GM10266 (cell line): Measurements from ENCODE around the gene LRRC55.

Experiments used
- DNase-seq: peaks from one replicate; pipeline ENCODE4 v3.0.0; 2012; ENCODE audit errors: extremely low spot score
- TF ChIP-seq, protein P1 (sequence below): IDR thresholded peaks from 2 replicates; pipeline ENCODE4 v1.5.1; 2012; ENCODE audit warnings: mild to moderate bottlenecking, low read depth; ENCODE audit not compliant: control insufficient read depth, insufficient read depth; ENCODE audit errors: missing control alignments

Gene LRRC55

DNA sequence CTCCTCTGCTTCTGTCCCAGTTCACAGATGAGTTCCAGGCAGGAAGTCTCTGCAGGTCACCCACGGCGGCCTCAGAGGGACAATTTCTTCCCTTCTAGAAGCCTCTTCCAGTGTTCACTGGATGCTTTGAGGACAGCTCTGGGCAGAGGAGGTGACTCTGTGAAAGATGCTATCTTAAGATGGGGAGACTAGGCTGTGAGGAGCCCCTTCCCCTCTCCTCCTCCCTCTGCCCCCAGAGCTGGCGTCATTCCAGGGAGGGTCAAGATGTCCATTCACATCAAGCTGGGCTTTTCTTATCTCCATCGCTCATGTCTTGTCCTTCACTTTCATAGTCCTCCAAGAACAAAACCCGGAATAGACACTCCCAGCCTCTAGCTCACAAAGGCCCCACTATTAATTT lies 51.9 kb downstream of the LRRC55 start:
- TF ChIP-seq, protein P1, sequence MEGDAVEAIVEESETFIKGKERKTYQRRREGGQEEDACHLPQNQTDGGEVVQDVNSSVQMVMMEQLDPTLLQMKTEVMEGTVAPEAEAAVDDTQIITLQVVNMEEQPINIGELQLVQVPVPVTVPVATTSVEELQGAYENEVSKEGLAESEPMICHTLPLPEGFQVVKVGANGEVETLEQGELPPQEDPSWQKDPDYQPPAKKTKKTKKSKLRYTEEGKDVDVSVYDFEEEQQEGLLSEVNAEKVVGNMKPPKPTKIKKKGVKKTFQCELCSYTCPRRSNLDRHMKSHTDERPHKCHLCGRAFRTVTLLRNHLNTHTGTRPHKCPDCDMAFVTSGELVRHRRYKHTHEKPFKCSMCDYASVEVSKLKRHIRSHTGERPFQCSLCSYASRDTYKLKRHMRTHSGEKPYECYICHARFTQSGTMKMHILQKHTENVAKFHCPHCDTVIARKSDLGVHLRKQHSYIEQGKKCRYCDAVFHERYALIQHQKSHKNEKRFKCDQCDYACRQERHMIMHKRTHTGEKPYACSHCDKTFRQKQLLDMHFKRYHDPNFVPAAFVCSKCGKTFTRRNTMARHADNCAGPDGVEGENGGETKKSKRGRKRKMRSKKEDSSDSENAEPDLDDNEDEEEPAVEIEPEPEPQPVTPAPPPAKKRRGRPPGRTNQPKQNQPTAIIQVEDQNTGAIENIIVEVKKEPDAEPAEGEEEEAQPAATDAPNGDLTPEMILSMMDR, result no peak
- no peak for DNase-seq

DNA sequence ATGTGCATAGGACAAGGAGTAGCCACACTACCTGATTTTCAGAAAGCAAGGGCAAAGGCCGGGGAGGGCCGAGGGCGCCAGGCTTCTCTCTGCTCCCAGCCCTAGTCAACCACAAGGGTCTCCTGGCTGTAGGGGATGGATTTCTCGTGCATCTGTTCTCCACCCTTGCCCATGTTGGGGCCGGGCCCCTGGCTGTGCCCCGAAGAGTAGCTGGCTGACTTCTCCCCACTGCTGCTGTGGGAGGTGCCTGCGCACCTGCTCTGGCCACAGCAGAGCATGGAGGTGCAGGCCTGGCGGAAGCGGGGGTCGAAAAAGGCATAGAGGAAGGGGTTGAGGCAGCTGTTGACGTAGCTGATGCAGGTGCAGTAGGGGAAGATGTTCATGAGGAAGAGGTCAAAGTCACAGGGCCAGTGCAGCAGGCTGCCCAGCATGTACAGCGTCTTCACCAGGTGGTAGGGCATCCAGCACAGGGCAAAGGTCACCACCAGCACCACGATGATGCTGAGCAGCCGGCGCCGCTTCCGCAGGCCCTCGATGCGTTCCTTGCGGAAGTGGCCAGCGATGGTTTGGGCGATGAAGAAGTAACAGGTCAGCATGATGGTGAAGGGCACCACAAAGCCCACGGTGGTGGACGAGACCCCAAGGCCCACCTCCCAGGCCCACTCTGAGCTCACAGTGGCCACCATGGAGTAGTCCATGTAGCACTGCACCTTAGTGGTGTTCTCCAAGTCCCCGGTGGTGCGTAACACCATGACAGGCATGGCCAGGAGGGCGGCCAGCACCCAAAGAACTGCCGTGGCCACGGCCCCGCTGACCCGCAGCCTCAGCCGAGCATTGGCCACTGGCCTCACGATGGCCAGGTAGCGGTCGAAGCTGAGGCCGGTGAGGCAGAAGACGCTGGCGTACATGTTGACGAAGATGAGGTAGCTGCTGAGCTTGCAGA lies 54.3 kb downstream of the LRRC55 start:
- TF ChIP-seq, protein P1, result no peak
- DNase-seq, result no peak

DNA sequence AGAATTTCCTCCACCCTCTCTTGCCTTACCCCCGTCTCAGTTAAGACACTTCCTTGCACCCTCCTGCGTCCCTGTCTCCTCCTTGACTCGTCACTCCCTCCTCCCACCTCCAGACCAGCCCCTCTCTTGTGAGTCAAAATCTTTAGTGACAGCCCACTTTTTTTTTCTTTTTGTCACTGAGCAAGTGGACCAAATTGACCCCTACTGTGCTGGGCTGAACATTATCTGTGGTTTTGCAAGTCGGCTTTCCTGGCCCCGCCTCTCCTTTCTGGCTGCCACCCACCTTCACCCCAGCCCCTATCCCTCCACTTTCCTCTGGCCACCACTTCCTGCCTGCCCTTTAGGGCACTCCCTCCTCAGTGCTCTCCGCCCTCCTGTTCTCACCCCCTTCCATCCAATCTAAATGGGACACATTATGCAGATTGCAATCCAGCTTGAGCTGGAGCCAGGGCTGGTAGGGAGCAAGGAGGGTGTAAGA lies 55.5 kb downstream of the LRRC55 start, which contains the start of gene APLNR:
APLNR (minus strand) TSS at position 47 of the 478 bp plus-strand sequence. CDS start 246 bp downstream, outside the sequence.
- no peak for DNase-seq

GRCh38 chr11:57239348-57239747 lies 57.6 kb downstream of the LRRC55 start:
- TF ChIP-seq, protein P1, result no peak
- no peak for DNase-seq

More for the DNA sequence above, 55.5 kb downstream of the LRRC55 start, which contains the start of gene APLNR:
- TF ChIP-seq, protein P1, result no peak

- TF ChIP-seq, protein P1, result no peak
- no peak for DNase-seq
Observed at GRCh38 chr11:57240007-57240406, 58.3 kb downstream of the LRRC55 start.

DNA sequence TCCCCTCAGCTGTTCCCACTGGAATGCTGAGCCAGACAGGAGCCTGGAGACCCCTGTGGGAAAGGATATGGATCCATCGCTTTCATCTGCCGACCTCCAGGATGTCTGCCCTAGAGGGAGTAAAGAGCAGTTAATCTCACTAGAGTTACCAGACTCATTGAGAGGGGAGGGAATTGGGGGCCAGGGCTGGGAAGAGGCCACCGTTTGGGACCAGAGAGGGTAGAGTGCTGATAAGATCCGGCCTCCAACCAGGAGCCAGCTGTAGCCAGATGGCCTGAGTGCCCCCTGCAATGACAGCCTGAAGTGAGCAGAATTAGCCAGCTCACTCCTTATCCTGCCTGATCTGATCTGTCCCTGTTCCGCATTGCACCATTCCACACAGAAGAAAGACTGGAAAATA lies 59.0 kb downstream of the LRRC55 start:
- TF ChIP-seq, protein P1, result no peak

More for the DNA sequence above, 59.0 kb downstream of the LRRC55 start:
- no peak for DNase-seq
